ENCODE results near the gene COL4A2. TPM values are rescaled to one million over a fixed set of nuclear protein-coding genes. Genes with fewer than 3 reads are reported as not detected.

The COL4A2 gene
- total and polyA plus RNA-seq, 11 donors: 92.4 to 377 (median 166) TPM

DNA sequence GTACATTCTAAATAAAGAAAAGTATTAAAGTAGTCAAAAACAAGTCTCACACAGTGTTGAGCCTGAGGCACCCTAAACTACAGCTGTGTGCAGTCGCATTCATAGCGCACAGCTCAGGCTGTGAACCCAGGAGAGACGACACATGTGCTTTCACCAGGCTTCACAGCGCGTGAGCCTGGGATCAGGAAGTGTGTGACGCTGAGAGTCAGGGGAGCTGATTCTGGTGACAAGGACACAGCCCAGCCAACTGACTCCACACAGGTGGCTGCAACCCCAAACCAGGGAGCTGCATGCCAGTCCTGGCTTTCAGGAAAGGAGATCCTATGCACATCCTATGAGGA is 41.8 kb upstream of the COL4A2 start:
- Histone ChIP-seq H3K27me3 (no peaks in the 10 kb centered on the region), H3K9me3 (no peaks in the 10 kb centered on the region), H3K4me1 (peaks cover 6 to 96% (median 83%) of the 10 kb centered on the region in 12 donors), H3K4me3 (no peak overlapping the region), H3K36me3 (no peaks in the 10 kb centered on the region), H3K27ac (peak overlapping the region; percentile 48 to 80 (median 64))
- peak in 2 of 4 donors; percentile 1 to 67 for ATAC-seq
- WGBS, 4 donors: 42 to 68% (median 56%) methylated on average over 6 of the region's 6 CpGs
- TF ChIP-seq POLR2A (IDR thresholded peaks at IDR 0.05): no peak
- TF ChIP-seq CTCF (IDR thresholded peaks at IDR 0.05): no peak
- peak in 2 of 5 donors; percentile 40 to 45 for DNase-seq
- intact Hi-C loops (cut with DNase I): loop anchor here in 4 of 10 donors (5.0 kb wide), 1 partner anchor 37 kb away; no protein-coding TSS in a partner anchor

DNA sequence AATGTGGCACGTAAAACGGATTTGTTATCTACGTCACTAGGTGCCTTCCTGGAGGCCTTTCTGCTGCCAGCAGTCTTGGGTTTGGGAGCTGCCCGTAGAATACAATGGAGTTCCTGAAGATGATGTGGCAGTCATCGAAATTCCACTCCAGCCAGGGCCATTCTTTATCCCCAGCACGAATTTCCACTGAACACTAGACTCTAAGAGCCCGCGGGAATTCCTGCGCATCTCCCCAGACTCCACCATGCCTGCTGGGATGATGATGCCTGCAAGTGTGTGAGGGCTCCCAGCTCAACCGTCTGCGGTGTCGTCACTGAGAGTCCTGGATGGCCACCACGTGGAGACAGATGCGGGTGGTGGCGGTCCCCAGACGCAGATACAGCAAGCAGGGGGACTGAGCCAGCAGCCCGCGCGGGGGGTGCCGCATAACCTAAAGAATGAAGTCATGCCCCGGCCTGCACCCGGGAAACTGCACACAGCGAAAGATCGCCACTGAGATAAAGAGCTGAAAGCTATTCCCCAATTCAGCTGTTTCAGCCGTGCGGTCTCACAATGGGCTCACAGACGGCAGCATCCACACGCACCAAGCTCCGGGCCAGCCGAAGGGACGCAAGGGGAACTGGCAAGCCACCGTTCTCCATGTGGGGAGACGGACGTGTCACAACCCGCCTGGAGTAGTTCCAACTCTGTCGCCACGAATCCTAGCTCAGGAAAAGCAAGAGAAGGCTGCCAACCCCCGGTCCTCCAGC is 41.2 kb upstream of the COL4A2 start:
- no peaks in the 10 kb centered on the region for H3K9me3 ChIP-seq
- no peaks in the 10 kb centered on the region for H3K36me3 ChIP-seq
- intact Hi-C loops (cut with DNase I): loop anchor here in 4 of 10 donors (5.0 kb wide), 1 partner anchor 36 kb away; no protein-coding TSS in a partner anchor
- peaks cover 6 to 99% (median 87%) of the 10 kb centered on the region in 12 donors for H3K4me1 ChIP-seq
- WGBS, 4 donors: 40 to 55% (median 50%) methylated on average over 38 of the region's 38 CpGs
- H3K27me3 ChIP-seq: no peaks in the 10 kb centered on the region
- H3K27ac ChIP-seq: peak overlapping the region; percentile 41 to 80 (median 63)
- peak in 2 of 4 donors; percentile 2 to 8 for ATAC-seq
- TF ChIP-seq POLR2A (IDR thresholded peaks at IDR 0.05) (no peak), CTCF (IDR thresholded peaks at IDR 0.05) (no peak)
- DNase-seq: peak; percentile 47 to 76 (median 69)
- H3K4me3 ChIP-seq: peak overlapping the region in 3 of 12 donors; percentile 1 to 15 (median 5)

DNA sequence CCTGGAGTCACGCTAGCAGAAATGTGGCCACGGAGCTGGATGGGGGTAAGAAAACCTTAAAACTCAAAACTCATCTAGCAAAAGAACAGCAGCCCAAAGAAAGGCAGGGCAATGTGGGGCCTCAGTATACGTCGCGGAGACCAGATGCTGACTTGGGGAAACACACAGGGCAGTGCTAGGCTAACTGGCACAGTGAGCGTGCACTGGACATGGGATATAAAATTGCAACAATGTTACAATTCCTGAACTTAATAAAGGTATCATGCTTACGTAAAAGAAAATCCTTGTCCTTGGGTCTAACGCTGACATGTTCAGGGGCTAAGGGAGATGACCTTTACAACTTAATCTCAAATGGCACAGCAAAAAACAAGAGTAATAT is 40.7 kb upstream of the COL4A2 start:
- Histone ChIP-seq H3K4me1 (peaks cover 10 to 100% (median 88%) of the 10 kb centered on the region in 12 donors), H3K27me3 (no peaks in the 10 kb centered on the region), H3K9me3 (no peaks in the 10 kb centered on the region), H3K27ac (peak overlapping the region in 10 of 12 donors; percentile 11 to 80 (median 60)), H3K4me3 (peak overlapping the region in 3 of 12 donors; percentile 1 to 15 (median 5)), H3K36me3 (no peaks in the 10 kb centered on the region)
- ATAC-seq (no peak), DNase-seq (no peak)
- intact Hi-C loops (cut with DNase I): loop anchor here in 4 of 10 donors (5.0 kb wide), 1 partner anchor 36 kb away; no protein-coding TSS in a partner anchor
- no peak for TF ChIP-seq CTCF (IDR thresholded peaks at IDR 0.05)
- TF ChIP-seq POLR2A (IDR thresholded peaks at IDR 0.05): no peak
- 63 to 75% (median 71%) methylated on average over 8 of the region's 8 CpGs for WGBS, 4 donors

GRCh38 chr13:110266983-110267382 is 40.1 kb upstream of the COL4A2 start:
- no peaks in the 10 kb centered on the region for H3K36me3 ChIP-seq
- no peak overlapping the region for H3K4me3 ChIP-seq
- WGBS, 4 donors: 45 to 62% (median 49%) methylated on average over 10 of the region's 10 CpGs
- DNase-seq: peak in 1 of 5 donors; percentile 21
- no peaks in the 10 kb centered on the region for H3K9me3 ChIP-seq
- intact Hi-C loops (cut with DNase I): loop anchor here in 4 of 10 donors (5.0 kb wide), 1 partner anchor 35 kb away; no protein-coding TSS in a partner anchor
- peak overlapping the region in 4 of 12 donors; percentile 15 to 76 (median 59) for H3K27ac ChIP-seq
- no peaks in the 10 kb centered on the region for H3K27me3 ChIP-seq
- peaks cover 12 to 98% (median 85%) of the 10 kb centered on the region in 12 donors for H3K4me1 ChIP-seq
- no peak for TF ChIP-seq CTCF (IDR thresholded peaks at IDR 0.05)
- TF ChIP-seq POLR2A (IDR thresholded peaks at IDR 0.05): no peak
- peak in 1 of 4 donors; percentile 5 for ATAC-seq
